COR-L47 (cell line): ENCODE measurements around the gene POLR2H.

ENCODE experiments used
- DNase-seq: peaks from one replicate; lab custom pipeline; 2025; lab: John Stamatoyannopoulos, UW

Gene POLR2H

DNA sequence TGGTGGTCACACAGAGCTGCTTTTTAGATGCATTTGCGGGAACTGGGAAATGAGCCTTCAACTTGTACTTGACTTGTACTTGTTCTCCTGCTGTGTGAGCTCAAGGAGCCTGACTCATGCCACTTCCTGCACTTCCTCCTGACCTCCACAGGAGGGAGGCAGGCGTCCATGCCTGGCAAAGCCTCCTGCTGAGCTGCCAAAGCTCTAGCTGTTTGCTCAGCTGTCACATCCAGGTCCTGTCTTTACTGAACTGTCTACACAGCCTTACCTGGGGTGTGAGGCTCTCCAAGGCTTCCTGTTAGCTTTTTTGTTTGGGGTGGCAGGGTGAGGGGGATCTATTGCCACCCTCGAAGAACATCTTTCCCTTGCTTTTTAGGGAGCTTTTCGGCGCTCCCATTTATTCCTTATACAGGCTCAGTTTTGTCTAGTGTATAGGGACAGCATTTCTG is 10.1 kb downstream of the POLR2H start:
- peak; percentile 97 for DNase-seq

DNA sequence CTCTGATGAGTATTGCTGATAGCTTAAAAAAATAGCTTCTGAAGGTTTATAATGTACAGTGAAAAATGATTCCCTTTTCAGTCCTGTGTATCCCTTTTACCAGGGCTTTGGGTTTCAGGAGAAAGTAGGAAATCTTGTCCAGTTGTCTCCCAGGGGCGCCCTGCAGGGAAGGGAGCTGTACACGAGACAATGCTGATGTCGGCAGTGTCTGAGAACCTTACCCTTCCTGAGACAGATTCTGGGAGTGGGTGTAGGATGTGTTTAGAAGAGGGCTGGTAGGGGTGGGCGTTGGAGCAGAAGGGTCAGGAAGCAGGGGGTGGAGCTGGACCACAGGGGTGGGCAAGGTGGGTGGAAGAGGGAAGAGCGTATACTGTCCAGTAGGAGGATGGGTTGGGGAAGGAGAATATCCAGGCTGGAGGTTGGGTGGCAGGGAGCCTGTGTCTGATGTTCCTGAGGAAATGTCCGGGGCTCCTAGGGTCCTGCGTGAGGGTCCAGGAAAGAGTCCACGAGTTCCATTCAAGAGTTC is 10.8 kb downstream of the POLR2H start:
- no peak for DNase-seq

DNA sequence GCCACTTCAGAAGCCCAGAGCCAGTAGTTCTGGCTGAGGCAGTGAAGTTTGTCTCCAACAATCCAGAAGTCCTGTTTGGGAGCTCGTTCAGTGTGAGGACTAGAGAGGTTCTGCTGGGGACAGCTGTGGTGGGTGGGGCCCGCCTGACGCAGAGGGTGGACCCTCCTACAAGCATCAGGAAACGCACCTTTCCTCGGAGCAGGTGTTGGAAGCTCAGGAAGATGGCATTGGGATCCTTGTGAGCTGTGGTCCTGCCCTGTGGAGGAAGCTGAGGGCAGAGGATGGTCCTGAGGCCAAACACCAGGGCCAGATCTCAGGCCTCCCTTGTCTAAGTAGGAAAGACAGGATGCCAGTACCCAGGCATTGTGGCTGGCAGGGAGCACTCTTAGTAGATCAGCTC is 11.4 kb downstream of the POLR2H start:
- no peak for DNase-seq

DNA sequence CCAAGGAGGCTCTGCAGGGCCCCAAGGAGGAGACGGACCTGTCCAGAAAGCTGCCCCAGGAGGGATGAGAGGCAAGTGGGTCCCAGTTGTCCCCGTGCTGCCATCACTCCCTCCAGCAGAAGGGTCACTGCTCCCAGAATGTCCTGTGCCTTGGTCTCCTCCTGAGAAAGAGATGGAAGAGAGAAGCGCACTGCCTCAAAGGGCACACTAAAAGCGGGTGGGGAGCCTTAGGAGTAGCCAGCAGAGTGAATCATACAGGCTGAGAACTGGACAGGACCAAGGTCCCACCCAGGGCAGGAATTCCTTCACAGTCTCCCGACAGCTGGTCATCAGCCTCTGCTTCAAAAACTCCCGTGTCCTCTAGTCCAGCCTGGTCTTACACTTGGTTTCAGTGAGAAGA is 11.9 kb downstream of the POLR2H start:
- no peak for DNase-seq

DNA sequence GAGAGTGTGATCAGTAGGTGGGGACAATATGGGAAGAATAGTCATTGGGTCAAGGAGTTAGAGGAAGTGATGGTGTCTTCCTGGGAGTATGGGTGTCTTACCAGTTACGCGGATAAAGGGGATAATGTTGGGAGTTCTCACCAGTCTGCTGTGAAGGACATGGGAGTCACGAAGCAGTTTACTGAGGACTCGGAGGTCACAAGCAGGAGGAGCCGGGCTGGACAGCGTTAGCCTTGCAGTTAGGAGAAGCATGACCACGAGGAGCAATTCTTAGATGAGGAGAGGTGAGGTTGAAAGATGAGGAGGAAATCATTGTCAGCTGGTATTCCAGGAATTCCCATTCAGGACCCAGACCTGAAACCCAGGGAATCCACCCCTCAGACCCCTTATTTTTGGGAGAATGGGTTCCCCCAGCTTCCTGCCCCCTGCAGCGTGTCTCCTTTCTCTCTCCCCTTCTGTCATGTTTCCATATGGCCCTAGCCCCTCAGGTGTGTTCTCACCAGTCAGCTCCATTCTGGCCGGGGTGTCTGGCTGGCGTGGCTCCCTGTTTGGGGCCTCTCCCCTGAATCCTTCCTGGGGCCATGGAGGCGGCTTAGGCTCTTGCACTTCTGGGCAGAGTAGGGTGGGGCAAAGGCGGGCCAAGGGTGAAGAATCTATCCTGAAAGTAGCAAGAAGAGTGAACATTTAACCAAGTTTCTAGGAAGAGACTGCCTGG is 14.4 kb downstream of the POLR2H start:
- DNase-seq, result no peak

DNA sequence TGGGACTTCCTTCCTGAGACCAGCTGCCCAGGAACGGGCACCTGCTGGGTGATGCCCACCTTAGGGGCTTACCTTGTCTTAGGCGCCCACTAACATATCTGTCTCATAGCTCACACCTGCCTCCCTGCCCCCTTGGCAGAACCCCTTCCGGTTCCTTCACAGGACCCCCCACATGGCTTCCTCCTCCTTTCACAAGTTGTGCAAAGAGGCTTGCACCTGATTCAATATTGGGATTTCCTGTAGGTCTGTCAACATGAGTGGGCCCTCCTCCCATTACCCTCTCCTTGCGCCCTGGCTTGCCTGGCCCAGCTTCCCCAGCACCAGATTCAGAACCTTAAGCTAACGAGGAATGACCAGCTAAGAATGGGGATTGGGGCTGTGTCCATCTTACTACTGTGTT is 15.9 kb downstream of the POLR2H start:
- peak; percentile 63 for DNase-seq

DNA sequence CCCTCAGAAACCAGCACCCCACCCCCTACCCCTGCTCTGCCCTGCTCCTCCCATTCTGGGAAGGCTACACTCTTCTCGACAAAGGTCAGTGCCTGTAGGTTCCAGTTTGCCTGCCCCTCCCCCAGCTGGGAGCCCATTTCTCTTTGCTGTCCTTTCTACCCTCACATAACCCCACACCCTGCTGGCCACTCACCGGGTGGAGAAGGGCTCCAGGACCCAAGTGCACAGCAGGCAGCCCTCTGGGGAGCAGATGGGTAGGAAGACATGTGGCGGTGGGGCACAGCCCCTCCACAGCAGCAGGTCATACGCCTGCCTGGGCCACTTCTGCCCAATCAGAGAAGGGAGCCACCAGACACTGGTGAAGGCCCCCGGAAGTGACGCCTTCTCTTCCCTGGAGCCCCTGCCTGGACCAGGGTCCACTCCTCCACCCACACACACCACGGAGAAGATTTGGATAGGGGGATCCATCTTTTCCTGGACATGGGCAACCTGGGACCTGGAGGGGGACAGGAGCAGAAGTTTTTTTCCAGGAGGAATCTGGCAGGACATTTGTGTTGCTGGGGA is 16.5 kb downstream of the POLR2H start, which contains the start of gene THPO:
Gene THPO, minus strand, starts transcription at position 326 of the 564 bp plus-strand sequence. CDS start 1,948 bp downstream, outside the sequence.
- no peak for DNase-seq

DNA sequence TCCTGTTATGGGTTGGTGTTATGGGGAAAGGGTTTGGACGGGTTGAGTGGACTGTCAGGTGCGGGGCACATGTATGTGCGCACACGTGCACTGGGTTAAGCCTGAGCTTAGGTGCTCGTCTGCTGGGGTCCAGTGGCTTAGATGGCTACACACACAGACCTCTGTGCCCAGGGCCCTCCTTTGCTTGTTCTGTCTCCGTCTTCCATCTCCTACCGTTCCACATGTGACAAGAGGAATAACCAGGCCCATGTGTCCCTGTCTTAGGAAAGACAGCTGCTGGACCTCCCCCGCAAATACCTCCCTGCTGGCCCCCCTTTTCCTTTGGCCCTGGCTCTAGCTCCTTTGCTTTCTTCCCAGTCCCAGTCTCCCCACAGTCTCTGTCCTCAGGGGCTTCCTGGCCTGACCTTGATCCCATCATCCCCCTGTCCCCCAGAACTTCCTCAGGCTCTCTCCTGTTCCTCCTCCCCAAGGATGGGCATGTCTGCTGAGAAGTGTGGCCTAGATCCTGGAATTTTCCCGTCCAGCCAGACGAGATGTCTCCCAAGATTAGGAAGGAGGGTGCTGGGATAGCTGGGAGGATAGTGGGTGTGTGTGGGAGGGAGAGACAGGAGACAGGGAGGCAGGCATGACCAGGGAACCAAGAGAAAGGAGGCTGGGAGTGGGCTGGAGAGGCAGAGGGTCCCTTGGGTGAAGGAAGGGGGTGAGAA is 17.3 kb downstream of the POLR2H start:
- DNase-seq, result no peak

DNA sequence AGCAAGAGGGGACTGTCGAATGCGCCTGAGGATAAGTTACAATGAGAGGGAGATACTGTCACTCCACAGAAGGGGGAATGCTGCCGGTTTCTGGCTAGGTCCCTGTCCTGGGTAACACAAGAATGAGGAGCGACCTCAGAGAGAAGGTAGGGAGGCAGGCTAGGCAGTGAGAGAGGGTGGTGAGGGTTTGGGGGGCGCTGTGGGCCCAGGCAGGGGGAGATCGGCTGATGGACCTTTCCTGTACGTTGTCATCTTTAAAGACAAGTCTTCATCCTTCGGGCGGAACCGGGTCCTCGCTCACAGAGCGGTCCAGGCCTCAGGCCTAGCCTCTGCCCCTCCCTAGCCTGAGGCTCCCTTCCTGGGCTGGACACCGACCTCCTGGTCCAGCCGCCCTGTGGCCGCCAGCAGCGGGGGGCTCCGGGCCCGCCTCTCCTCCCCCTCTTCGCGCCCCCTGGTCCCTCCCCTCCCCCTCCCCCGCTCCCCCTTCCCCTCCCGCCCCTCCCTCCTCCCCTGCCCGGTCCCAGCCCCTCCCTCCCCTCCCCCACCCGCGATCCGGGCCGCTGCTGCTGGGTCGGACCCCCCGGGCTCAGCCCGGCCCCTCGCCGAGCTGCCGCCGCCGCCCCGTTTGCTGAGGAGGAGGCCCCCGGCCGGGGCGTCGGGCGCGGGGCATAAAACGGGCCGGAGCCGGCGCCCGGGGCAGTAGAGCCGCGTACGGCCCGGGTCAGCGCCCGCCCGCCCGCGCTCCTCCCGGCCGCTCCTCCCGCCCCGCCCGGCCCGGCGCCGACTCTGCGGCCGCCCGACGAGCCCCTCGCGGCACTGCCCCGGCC is 18.1 kb downstream of the POLR2H start, which contains the start of gene CHRD:
Gene CHRD, plus strand, starts transcription at position 697 of the 827 bp plus-strand sequence. CDS start 265 bp downstream, outside the sequence.
- no peak for DNase-seq

DNA sequence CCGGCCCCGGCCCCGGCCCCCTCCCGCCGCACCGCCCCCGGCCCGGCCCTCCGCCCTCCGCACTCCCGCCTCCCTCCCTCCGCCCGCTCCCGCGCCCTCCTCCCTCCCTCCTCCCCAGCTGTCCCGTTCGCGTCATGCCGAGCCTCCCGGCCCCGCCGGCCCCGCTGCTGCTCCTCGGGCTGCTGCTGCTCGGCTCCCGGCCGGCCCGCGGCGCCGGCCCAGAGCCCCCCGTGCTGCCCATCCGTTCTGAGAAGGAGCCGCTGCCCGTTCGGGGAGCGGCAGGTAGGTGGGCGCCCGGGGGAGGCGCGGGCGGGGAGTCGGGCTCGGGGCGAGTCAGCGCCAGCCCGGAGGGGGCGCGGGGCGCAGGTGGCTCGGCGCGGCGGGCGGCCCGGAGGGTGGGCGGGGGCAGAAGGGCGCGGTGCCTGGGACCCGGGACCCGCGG is 18.7 kb downstream of the POLR2H start:
- DNase-seq, result no peak

DNA sequence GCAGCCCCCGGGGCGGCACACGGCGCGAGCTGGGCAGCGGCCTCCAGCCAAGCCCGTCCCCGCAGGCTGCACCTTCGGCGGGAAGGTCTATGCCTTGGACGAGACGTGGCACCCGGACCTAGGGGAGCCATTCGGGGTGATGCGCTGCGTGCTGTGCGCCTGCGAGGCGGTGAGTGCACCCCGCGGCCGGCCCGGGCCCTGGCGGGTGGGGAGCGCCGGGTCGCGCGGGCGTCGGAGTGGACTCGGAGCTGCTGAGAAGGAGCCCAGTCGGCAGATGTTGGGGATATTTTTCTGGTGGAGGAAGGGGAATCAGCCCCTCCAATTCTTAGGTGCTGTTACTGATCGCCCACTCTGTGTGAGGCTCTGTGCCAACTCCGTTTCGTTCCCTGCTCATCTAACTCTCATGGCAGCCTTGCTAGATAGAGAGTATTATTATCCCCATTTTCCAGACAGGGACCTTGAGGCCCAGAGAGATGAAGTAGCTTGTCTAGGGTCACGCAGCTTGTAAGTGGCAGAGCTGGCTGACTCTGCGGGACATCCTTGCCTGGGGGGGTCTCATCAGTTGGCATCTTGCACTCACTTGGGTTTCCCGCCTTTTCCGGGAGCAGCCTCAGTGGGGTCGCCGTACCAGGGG is 19.2 kb downstream of the POLR2H start:
- DNase-seq, result no peak

DNA sequence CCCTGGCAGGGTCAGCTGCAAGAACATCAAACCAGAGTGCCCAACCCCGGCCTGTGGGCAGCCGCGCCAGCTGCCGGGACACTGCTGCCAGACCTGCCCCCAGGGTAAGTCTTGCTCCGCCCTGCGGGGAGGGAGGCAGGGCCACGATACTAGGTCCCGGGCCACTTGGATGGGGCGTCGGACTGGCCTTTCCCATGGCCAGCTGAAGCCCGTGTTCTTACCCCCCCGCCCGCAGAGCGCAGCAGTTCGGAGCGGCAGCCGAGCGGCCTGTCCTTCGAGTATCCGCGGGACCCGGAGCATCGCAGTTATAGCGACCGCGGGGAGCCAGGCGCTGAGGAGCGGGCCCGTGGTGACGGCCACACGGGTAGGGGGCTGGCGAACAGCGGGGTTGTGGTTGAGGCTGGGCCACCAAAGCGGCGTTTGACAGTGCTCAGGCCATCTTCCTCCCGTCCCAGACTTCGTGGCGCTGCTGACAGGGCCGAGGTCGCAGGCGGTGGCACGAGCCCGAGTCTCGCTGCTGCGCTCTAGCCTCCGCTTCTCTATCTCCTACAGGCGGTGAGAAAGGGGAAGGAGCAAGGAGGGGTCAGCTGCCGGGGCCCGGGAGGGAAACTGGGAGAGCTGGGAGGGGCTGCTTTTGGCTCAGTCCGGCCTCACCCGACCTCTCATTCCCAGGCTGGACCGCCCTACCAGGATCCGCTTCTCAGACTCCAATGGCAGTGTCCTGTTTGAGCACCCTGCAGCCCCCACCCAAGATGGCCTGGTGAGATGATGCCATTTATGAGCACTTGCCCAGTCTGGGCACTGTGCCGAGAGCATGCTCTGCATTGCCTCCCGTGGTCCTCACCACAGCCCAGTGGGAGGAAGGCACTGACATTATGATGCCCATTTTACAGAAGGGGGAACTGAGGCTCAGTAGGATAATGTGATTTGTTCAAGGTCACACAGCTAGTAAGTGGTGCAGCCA is 20.0 kb downstream of the POLR2H start:
- no peak for DNase-seq

DNA sequence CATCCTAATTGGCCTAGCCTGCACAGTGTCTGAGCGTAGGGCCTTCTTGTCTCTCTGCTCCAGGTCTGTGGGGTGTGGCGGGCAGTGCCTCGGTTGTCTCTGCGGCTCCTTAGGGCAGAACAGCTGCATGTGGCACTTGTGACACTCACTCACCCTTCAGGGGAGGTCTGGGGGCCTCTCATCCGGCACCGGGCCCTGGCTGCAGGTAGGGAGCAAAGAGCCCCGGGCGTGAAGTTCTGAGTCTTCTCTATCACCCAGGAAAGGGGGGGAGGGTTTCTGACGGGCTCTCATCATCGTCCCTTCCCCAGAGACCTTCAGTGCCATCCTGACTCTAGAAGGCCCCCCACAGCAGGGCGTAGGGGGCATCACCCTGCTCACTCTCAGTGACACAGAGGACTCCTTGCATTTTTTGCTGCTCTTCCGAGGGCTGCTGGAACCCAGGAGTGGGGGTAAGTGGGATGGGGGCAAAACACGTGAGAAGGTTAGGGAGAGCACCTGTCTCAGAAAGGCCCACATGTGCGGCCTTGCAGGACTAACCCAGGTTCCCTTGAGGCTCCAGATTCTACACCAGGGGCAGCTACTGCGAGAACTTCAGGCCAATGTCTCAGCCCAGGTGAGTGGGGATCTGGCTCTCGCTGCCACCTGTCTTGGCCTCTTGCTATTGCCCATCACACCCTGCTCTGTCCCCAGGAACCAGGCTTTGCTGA is 21.0 kb downstream of the POLR2H start:
- no peak for DNase-seq

DNA sequence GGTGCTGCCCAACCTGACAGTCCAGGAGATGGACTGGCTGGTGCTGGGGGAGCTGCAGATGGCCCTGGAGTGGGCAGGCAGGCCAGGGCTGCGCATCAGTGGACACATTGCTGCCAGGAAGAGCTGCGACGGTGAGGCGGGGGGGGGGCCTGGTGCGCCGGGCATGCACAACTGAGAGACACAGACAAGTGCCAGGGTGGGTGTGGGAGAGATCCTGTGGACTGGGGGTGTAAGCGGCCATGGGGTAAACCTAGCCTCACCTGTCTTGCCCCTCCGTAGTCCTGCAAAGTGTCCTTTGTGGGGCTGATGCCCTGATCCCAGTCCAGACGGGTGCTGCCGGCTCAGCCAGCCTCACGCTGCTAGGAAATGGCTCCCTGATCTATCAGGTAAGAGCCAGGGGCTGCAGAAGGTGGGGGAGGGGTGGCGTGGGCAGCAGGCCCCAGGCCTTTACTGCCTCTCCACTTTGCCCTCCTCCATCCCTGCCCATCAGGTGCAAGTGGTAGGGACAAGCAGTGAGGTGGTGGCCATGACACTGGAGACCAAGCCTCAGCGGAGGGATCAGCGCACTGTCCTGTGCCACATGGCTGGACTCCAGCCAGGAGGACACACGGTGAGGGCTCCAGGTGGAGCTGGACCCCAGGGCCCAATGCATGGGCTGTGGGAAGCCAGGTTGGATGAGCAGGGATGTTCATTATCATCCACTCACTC is 21.7 kb downstream of the POLR2H start:
- no peak for DNase-seq

DNA sequence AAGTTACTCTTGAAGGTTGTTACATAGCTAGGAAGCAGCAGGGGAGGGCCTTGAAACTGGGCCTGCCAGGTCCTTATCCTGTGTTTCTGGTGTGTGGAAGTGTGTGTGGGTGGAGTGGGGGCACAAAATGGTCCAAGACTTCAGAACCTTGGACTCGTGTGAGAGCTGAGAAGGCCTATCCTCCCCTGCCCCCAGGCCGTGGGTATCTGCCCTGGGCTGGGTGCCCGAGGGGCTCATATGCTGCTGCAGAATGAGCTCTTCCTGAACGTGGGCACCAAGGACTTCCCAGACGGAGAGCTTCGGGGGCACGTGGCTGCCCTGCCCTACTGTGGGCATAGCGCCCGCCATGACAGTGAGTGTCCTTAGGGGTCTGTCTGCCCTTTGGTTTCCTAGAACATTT is 22.8 kb downstream of the POLR2H start:
- no peak for DNase-seq

DNA sequence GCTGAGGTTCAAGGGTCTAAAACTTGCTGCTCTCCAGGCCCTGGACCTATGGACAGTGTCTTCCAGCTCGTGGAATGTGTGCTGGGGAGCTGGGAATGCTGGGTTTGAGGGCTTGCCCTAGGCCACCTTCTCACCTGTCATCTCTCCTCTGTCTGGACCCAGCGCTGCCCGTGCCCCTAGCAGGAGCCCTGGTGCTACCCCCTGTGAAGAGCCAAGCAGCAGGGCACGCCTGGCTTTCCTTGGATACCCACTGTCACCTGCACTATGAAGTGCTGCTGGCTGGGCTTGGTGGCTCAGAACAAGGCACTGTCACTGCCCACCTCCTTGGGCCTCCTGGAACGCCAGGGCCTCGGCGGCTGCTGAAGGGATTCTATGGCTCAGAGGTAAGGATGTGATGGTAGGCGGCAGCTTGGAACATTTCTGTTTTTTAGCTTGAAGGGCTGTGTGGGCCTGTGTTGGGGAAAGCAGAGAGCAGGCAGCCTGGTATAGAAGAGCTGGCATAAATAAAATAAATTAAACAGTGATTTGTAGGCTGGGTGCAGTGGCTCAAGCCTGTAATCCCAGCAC is 23.4 kb downstream of the POLR2H start:
- DNase-seq, result no peak

DNA sequence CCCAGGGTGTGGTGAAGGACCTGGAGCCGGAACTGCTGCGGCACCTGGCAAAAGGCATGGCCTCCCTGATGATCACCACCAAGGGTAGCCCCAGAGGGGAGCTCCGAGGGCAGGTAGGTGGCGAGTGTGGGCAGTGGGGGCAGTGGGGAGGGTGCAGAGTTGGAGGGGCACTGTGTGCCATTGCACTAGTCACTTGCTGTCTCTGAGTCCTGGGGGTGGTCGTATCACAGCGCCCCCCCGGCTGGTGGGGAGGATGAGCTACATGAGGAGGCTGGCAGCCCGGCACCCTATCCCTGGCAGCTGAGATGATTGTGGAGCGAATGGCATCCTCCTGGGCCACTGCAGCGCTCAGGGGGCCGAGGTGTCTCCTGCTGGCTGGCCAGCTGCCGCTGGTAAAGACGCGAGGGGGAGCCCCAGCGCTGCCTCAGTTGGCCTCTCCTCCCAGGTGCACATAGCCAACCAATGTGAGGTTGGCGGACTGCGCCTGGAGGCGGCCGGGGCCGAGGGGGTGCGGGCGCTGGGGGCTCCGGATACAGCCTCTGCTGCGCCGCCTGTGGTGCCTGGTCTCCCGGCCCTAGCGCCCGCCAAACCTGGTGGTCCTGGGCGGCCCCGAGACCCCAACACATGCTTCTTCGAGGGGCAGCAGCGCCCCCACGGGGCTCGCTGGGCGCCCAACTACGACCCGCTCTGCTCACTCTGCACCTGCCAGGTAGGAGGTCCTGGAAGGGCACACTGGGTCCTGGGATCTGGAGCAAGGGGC is 24.7 kb downstream of the POLR2H start:
- no peak for DNase-seq
